CD4-positive, alpha-beta T cell (primary cell): ENCODE data around the gene GLB1L. TPM values are rescaled to one million over a fixed set of nuclear protein-coding genes. Genes with fewer than 3 reads are reported as not detected.

ENCODE experiments used
- ATAC-seq: fragments of 200-7000 bp; cut with Tn5 transposase; one replicate; pipeline ENCODE4 v1.10.0; 2022; ENCODE audit warnings: mild to moderate bottlenecking; ENCODE audit not compliant: poor library complexity
- CTCF ChIA-PET: fragments of 350-600 bp; sonication (Branson Sonifier 250); formaldehyde crosslinking; loops from one replicate; lab custom pipeline; 2021; ENCODE audit warnings: antibody characterized with exemption, inconsistent platforms; lab: Charles Lee
- POLR2A ChIA-PET: fragments of 350-600 bp; sonication (Branson Sonifier 250); formaldehyde crosslinking; loops from one replicate; lab custom pipeline; 2021; ENCODE audit warnings: antibody characterized with exemption, inconsistent platforms; lab: Charles Lee
- DNase-seq, 14 experiments: peaks; one replicate each; pipeline ENCODE4 v3.0.0-alpha.2; 2013 to 2020; ENCODE audit warnings: mixed read lengths in 2 of 14
- H3K27ac ChIP-seq, 2 donors: one replicate each; pipeline versions ENCODE4 v1.5.1 to v1.7.0; 2013; ENCODE audit warnings: low read length in 2 of 2, low read depth in 1 of 2, mild to moderate bottlenecking in 1 of 2
- H3K27me3 ChIP-seq, 2 experiments: 1 replicate in 1 of 2; 2 replicates in 1 of 2; pipeline versions ENCODE4 v1.6.1 to v1.7.0; 2013; ENCODE audit warnings: low read length in 2 of 2, control low read depth in 1 of 2, mild to moderate bottlenecking in 1 of 2, moderate library complexity in 1 of 2; ENCODE audit not compliant: insufficient read depth in 2 of 2, control insufficient read depth in 1 of 2
- H3K36me3 ChIP-seq: one replicate; pipeline ENCODE4 v1.6.1; 2013; ENCODE audit warnings: low read length, control low read depth; ENCODE audit not compliant: insufficient read depth
- H3K4me1 ChIP-seq: one replicate; pipeline ENCODE4 v1.6.1; 2013; ENCODE audit warnings: low read length, control low read depth; ENCODE audit not compliant: insufficient read depth
- H3K4me3 ChIP-seq: one replicate; pipeline ENCODE4 v1.5.1; 2013; ENCODE audit warnings: mild to moderate bottlenecking, low read length, moderate library complexity
- H3K9me3 ChIP-seq, 2 experiments: 1 replicate in 1 of 2; 2 replicates in 1 of 2; pipeline versions ENCODE4 v1.6.1 to v1.7.0; 2013; ENCODE audit warnings: low read length in 2 of 2, mild to moderate bottlenecking in 2 of 2, control low read depth in 1 of 2, moderate library complexity in 1 of 2; ENCODE audit not compliant: control insufficient read depth in 1 of 2, insufficient read depth in 1 of 2
- H3K27ac Mint-ChIP-seq: one replicate; pipeline ENCODE4 v1.8.0; 2020; ENCODE audit warnings: mixed read lengths
- H3K27me3 Mint-ChIP-seq: one replicate; pipeline ENCODE4 v1.8.0; 2021; ENCODE audit warnings: mixed read lengths
- H3K36me3 Mint-ChIP-seq: one replicate; pipeline ENCODE4 v1.8.0; 2021; ENCODE audit warnings: low read depth, mixed read lengths
- H3K4me1 Mint-ChIP-seq: one replicate; pipeline ENCODE4 v1.8.0; 2021; ENCODE audit warnings: low read depth, mixed read lengths
- H3K4me3 Mint-ChIP-seq: one replicate; pipeline ENCODE4 v1.8.0; 2020; ENCODE audit warnings: mild to moderate bottlenecking, mixed read lengths
- H3K9me3 Mint-ChIP-seq: one replicate; pipeline ENCODE4 v1.8.0; 2020; ENCODE audit warnings: mixed read lengths
- CTCF ChIP-seq: fragments of 200-600 bp; IDR thresholded peaks from one replicate; pipeline ENCODE4 v1.8.0; 2022; ENCODE audit warnings: antibody characterized with exemption, mild to moderate bottlenecking
- intact Hi-C, 2 experiments: fragments of 100-400 bp; cut with DNase I in 1 of 2; cut with micrococcal nuclease in 1 of 2; formaldehyde crosslinking; loops; one replicate each; pipeline versions ENCODE4 v1.15.1 to v1.9.0; 2023 to 2025; cut with DNase I, micrococcal nuclease
- total RNA-seq, 174 experiments: library from RNA in 2 of 174; stranded (reverse) in 2 of 174; gene quantifications; one replicate each; pipeline ENCODE4 v1.2.3 and lab custom pipeline; 2021 to 2026

Gene GLB1L
- total RNA-seq, 2 experiments from 2014 or later: 2.4 to 3.0 TPM

GRCh38 chr2:219199470-219200211 is 45.6 kb downstream of the GLB1L start:
- Mint-ChIP-seq H3K27me3 (peaks cover 6% of the 10 kb centered on the region), H3K27ac (no peak overlapping the region), H3K4me1 (peaks cover 7% of the 10 kb centered on the region), H3K4me3 (no peak overlapping the region), H3K36me3 (no peaks in the 10 kb centered on the region), H3K9me3 (no peaks in the 10 kb centered on the region)
- DNase-seq (peak in 1 of 14 experiments; percentile 0), ATAC-seq (no peak)
- peaks cover 0 to 3% of the 10 kb centered on the region in 2 experiments for H3K9me3 ChIP-seq
- H3K27ac ChIP-seq: no peak overlapping the region
- H3K4me3 ChIP-seq: no peak overlapping the region
- H3K36me3 ChIP-seq: no peaks in the 10 kb centered on the region
- ChIA-PET CTCF (interaction anchor here (0.9 to 2.3 kb wide), 2 partner anchors 12 to 29 kb away, joined by 4 to 6 read pairs; no protein-coding TSS in a partner anchor), POLR2A (interaction anchor here (0.8 to 2.4 kb wide), 6 partner anchors 18 to 46 kb away, joined by 3 to 14 read pairs (median 4); partner anchors contain the start of genes ANKZF1, ATG9A, CNPPD1 and GLB1L)
- intact Hi-C loops: loop anchor here in 1 of 2 experiments (10.0 kb wide), 2 partner anchors 185 to 345 kb away; partner anchors contain the start of genes CHPF, DNPEP and TMEM198
- H3K4me1 ChIP-seq: peaks cover 6% of the 10 kb centered on the region
- TF ChIP-seq CTCF: no peak
- H3K27me3 ChIP-seq: peaks cover 0 to 2% of the 10 kb centered on the region in 2 experiments

- H3K36me3 Mint-ChIP-seq: no peaks in the 10 kb centered on the region
- no peak overlapping the region for H3K4me3 Mint-ChIP-seq
- H3K4me1 Mint-ChIP-seq: peaks cover 7% of the 10 kb centered on the region
- ChIA-PET POLR2A (interaction anchor here (1.0 to 2.4 kb wide), 2 partner anchors 17 to 22 kb away, joined by 3 to 12 read pairs; partner anchors contain the start of gene CNPPD1), CTCF (interaction anchor here (0.9 kb wide), 1 partner anchor 28 kb away, joined by 4 read pairs; no protein-coding TSS in a partner anchor)
- H3K27ac ChIP-seq: no peak overlapping the region
- intact Hi-C loops: no loop called here
- no peak overlapping the region for H3K4me3 ChIP-seq
- no peak overlapping the region for H3K27ac Mint-ChIP-seq
- H3K27me3 ChIP-seq: peaks cover 0 to 2% of the 10 kb centered on the region in 2 experiments
- peaks cover 6% of the 10 kb centered on the region for H3K4me1 ChIP-seq
- peaks cover 0 to 3% of the 10 kb centered on the region in 2 experiments for H3K9me3 ChIP-seq
- H3K36me3 ChIP-seq: no peaks in the 10 kb centered on the region
- ATAC-seq (no peak), DNase-seq (no peak)
- H3K27me3 Mint-ChIP-seq: peaks cover 6% of the 10 kb centered on the region
- no peaks in the 10 kb centered on the region for H3K9me3 Mint-ChIP-seq
- TF ChIP-seq CTCF: no peak
Measured at GRCh38 chr2:219198974-219199373, 46.3 kb downstream of the GLB1L start.

- CTCF ChIA-PET: no interaction called here
- DNase-seq: no peak
Measured at GRCh38 chr2:219197388-219197787, 47.9 kb downstream of the GLB1L start.

More at GRCh38 chr2:219197388-219197787, 47.9 kb downstream of the GLB1L start:
- POLR2A ChIA-PET: interaction anchor here (0.9 to 3.8 kb wide), 4 partner anchors 9 to 21 kb away, joined by 3 to 17 read pairs (median 5); partner anchors contain the start of genes CNPPD1 and ZFAND2B
- H3K27ac Mint-ChIP-seq: no peak overlapping the region
- no peak for TF ChIP-seq CTCF
- Histone ChIP-seq H3K36me3 (no peaks in the 10 kb centered on the region), H3K27me3 (peaks cover 0 to 2% of the 10 kb centered on the region in 2 experiments), H3K9me3 (peaks cover 0 to 3% of the 10 kb centered on the region in 2 experiments), H3K4me3 (no peak overlapping the region), H3K27ac (no peak overlapping the region), H3K4me1 (peaks cover 6% of the 10 kb centered on the region)
- H3K4me3 Mint-ChIP-seq: no peak overlapping the region
- peaks cover 7% of the 10 kb centered on the region for H3K4me1 Mint-ChIP-seq
- ATAC-seq: no peak
- H3K9me3 Mint-ChIP-seq: no peaks in the 10 kb centered on the region
- no peaks in the 10 kb centered on the region for H3K36me3 Mint-ChIP-seq
- intact Hi-C loops: no loop called here
- peaks cover 6% of the 10 kb centered on the region for H3K27me3 Mint-ChIP-seq
